ENCODE data around the gene SEL1L3. TPM values are rescaled to one million over a fixed set of nuclear protein-coding genes. Genes with fewer than 3 reads are reported as not detected.

Gene SEL1L3
- total RNA-seq, 1 donor from 2014 or later, result 70.5 TPM

GRCh38 chr4:25803720-25804225 lies 59.0 kb downstream of the SEL1L3 start:
- Histone ChIP-seq H3K27me3 (ENCODE audit: low read depth) (no peaks in the 10 kb centered on the region), H3K4me1 (no peaks in the 10 kb centered on the region), H3K36me3 (peaks cover 51% of the 10 kb centered on the region), H3K27ac (no peak overlapping the region), H3K4me3 (no peak overlapping the region), H3K9me3 (no peaks in the 10 kb centered on the region)
- intact Hi-C loops (cut with DNase I), result no loop called here
- TF ChIP-seq CTCF (IDR thresholded peaks at IDR 0.05), result no peak
- ATAC-seq, result no peak
- DNase-seq, result no peak

GRCh38 chr4:25801594-25801993 lies 61.2 kb downstream of the SEL1L3 start:
- no peak for ATAC-seq
- DNase-seq, result no peak
- Histone ChIP-seq H3K4me3 (no peak overlapping the region), H3K9me3 (no peaks in the 10 kb centered on the region), H3K4me1 (no peaks in the 10 kb centered on the region), H3K36me3 (peaks cover 60% of the 10 kb centered on the region), H3K27ac (no peak overlapping the region), H3K27me3 (ENCODE audit: low read depth) (no peaks in the 10 kb centered on the region)
- TF ChIP-seq CTCF (IDR thresholded peaks at IDR 0.05), result no peak
- intact Hi-C loops (cut with DNase I), result no loop called here

- no peak for ATAC-seq
- Histone ChIP-seq H3K9me3 (no peaks in the 10 kb centered on the region), H3K4me3 (no peak overlapping the region), H3K4me1 (no peaks in the 10 kb centered on the region), H3K36me3 (peaks cover 65% of the 10 kb centered on the region), H3K27me3 (ENCODE audit: low read depth) (no peaks in the 10 kb centered on the region), H3K27ac (no peak overlapping the region)
- intact Hi-C loops (cut with DNase I), result no loop called here
- no peak for TF ChIP-seq CTCF (IDR thresholded peaks at IDR 0.05)
- no peak for DNase-seq
Observed at GRCh38 chr4:25800245-25800644, 62.5 kb downstream of the SEL1L3 start.

- Histone ChIP-seq H3K27me3 (ENCODE audit: low read depth) (no peaks in the 10 kb centered on the region), H3K9me3 (no peaks in the 10 kb centered on the region), H3K4me1 (no peaks in the 10 kb centered on the region), H3K27ac (no peak overlapping the region), H3K4me3 (no peak overlapping the region), H3K36me3 (peaks cover 66% of the 10 kb centered on the region)
- TF ChIP-seq CTCF (IDR thresholded peaks at IDR 0.05), result no peak
- ATAC-seq (no peak), DNase-seq (no peak)
- intact Hi-C loops (cut with DNase I), result no loop called here
Observed at GRCh38 chr4:25799522-25799921, 63.3 kb downstream of the SEL1L3 start.

- intact Hi-C loops (cut with DNase I), result no loop called here
- DNase-seq, result no peak
- Histone ChIP-seq H3K27ac (no peak overlapping the region), H3K36me3 (peaks cover 60% of the 10 kb centered on the region), H3K4me1 (no peaks in the 10 kb centered on the region), H3K4me3 (no peak overlapping the region), H3K27me3 (ENCODE audit: low read depth) (no peaks in the 10 kb centered on the region), H3K9me3 (no peaks in the 10 kb centered on the region)
- TF ChIP-seq CTCF (IDR thresholded peaks at IDR 0.05), result no peak
- ATAC-seq, result no peak
Observed at GRCh38 chr4:25797136-25797535, 65.7 kb downstream of the SEL1L3 start.

Data from lower lobe of right lung (tissue), 2 donors.